Ovary (tissue), 3 donors: Measurements from ENCODE around the gene SLC37A1.

Source experiments
- EP300 ChIP-seq: sonication (generic); formaldehyde crosslinking; IDR thresholded peaks from one replicate; pipeline ENCODE4 v1.6.1; 2017; ENCODE audit warnings: antibody characterized with exemption
- TF ChIP-seq, protein P1 (sequence below), 3 donors: fragments of 450-650 bp in 2 of 3; fragments of 200-600 bp in 1 of 3; IDR thresholded peaks; one replicate each; pipeline versions ENCODE4 v1.5.1 to v1.8.0; 2016 to 2022; ENCODE audit warnings: antibody characterized with exemption in 3 of 3, mild to moderate bottlenecking in 1 of 3
- donor health status: DM: no; HTN: no; CAD: no.

DNA sequence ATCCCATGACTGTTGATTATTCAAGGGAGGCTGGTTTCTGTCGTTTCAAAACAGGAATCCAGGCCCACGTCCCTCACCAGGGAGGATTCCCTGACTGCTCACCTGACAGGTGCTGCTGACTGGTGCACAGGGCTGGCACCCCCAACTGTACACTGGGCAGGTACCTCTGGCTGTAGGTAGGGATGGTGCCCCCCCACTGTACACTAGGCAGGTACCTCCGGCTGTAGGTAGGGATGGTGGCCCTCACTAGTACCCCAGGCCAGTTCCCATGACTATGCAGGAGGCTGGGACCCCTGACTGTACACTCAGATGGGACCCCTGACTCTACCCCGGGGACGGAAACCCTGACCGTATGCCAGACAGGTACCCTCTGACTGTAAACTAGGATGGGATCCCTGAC is 106.2 kb downstream of the SLC37A1 start:
- TF ChIP-seq EP300, result no peak
- TF ChIP-seq, protein P1, sequence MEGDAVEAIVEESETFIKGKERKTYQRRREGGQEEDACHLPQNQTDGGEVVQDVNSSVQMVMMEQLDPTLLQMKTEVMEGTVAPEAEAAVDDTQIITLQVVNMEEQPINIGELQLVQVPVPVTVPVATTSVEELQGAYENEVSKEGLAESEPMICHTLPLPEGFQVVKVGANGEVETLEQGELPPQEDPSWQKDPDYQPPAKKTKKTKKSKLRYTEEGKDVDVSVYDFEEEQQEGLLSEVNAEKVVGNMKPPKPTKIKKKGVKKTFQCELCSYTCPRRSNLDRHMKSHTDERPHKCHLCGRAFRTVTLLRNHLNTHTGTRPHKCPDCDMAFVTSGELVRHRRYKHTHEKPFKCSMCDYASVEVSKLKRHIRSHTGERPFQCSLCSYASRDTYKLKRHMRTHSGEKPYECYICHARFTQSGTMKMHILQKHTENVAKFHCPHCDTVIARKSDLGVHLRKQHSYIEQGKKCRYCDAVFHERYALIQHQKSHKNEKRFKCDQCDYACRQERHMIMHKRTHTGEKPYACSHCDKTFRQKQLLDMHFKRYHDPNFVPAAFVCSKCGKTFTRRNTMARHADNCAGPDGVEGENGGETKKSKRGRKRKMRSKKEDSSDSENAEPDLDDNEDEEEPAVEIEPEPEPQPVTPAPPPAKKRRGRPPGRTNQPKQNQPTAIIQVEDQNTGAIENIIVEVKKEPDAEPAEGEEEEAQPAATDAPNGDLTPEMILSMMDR (IDR thresholded peaks at IDR 0.05), result no peak
